NCI-H1694 (cell line): ENCODE results near the gene BLNK.

Experiments used
- DNase-seq: peaks from one replicate; lab custom pipeline; 2025; lab: John Stamatoyannopoulos, UW

BLNK gene

DNA sequence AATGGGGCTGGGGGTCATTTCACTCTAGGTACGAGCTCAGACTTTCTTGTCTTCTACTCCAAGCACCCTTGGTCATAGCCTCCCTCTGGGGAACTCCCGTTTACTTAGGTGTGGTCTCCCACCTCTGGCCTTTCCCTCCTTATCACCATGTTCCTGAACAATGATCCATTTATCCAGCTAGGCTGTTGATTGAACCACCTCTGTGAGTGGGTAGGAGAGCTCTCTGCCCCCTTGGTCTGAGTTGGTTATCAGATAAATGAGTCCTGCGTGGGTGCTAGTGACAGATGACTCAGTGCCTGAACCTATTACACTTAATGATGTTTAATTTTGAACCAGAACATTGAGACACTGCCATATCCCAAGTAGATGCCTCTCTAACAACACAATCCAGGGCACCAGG is 9.4 kb downstream of the BLNK start:
- no peak for DNase-seq

DNA sequence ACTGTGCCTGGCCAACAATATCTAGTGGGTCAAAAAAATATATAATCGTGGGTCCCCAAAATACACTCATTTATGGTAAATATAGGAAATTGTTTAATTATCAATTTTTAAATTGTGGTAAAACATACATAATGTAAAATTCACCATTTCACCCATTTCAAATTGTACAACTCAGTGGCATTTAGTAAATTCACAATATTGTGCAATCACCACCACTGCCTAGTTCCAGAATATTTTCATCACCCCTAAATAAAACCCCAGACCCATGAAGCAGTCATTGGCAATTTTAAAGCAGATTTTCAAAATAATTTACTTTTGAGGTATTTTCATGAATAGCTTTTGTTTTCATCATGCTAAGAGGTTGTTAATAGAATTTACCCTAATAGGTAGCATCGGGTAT is 10.2 kb downstream of the BLNK start:
- no peak for DNase-seq

DNA sequence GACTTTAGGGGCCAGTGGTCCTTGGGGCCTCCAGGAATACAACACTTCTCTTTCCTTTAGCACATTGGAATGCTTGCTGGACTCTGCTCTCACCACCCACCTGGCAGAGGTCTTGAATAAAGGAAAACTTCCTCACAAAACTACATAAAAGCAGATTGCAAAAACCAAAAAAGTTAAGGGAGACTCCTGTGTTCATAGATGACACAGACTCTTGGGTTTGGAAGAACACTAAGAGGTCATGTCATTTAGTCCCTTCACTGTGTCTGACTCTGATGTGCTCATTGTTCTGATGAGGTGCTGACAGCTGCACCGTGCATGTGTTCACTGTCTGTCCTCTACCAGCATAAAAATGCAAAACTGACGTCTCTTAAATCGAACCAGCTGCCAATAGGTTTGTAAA is 11.4 kb downstream of the BLNK start:
- DNase-seq, result peak; percentile 62

DNA sequence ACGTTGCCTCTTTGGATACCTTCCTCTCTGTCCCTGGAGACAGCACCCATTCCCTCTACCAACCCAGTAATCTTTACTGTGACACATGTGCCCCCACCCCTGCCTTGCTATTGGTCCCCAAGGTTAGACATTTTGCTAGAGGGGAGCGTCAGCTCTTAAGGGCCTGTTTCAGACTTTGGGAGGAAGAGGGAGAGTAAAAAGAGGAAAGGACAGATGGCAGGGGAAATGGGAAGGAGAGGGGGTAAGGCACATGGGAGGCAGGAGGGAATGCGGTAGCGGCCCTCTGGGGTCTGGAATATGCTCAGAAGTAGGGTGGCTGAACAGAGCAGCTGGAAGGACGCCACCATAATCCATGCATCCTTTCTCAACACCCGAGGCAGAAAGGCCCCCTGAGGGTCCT is 12.2 kb downstream of the BLNK start:
- DNase-seq, result no peak

DNA sequence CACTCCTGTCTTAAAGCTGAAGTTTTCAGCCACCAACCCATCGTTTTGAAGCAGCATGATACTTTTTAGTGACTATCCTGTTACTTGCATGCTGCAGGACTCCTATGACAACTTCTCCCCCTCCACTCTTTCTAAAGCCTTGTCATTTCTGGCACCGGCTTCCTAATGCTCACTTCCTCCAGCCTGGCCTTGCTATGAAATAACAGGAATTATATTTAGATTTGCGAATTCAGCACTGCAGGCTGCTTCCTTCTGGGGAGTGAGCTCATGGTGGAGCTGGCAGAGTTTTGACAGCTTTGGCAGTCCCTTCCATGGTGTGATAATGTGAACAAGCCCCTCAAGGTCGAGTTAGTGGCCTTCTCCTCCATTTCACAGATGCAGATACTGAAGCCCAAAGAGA is 13.4 kb downstream of the BLNK start:
- DNase-seq, result no peak

DNA sequence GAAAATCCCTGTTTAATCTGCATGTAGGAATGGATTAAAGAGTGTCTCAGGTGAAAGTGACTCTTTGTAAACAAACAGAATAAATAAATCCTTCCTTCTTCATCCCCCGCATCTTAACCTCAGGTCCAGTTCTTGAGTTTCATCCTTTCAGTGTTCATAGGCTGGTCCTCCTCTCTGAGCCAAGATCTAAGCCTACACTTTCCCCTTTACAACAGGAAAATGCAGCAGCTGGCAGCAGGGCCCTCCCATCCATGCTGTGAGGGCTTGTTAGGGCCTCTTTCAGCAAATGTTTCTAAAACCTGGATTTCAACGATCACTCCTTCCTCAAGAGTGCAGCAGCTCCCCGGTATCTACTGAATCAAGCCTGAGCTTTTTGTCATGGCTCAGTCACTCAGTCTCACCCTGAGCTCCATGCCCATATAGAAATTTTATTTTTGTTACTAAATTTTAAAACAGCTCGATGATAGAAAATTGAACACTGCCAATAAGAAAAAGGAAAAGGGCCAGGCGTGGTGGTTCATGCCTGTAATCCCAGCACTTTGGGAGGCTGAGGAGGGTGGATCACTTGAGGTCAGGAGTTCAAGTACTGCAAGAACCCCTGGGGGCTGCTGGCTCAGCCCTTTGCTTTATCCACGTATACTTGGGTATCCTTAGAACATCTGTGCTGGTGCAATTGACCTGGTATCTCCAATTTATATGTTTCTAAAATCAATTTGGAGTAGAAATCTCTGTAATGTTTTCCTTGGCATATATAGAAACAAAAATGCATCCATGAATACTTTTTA is 15.6 kb downstream of the BLNK start:
- DNase-seq, result peak; percentile 70

DNA sequence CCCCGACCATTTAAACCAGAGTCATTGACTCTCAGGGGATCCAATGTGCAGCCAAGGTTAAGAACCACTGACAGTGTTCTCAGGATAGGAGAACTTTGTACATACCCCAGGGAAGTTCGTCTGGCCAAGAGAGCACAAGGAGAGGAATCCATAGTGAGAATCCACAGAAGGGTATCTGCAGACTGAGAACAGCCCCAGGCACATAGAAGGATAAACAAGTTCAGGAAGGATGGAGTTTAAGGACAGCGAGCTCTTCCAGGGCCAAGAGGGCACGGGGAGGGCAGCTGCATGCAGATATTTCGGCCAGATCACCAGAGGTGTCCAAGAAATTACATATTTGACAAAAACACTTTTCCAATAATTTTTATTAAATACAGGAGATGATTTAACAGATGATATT is 16.4 kb downstream of the BLNK start:
- DNase-seq, result no peak

DNA sequence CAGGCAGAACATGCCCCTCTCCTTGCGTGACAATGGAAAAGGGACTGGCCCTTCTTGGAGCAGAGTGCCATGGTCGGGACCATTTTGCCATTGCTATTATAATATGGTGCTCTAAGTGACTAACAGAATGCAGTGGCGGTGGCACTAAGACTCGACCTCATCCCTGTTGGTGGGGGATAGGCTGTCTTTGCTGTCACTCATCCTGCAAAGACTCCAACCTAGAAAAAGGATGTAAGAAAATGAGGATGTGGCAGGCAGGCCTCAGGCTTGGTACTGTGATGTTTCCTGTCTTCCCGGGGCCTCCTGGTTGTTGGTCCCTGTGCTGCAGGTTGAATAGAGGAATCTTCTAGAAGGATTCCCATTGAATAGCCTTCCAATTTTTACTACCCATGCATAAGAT is 18.6 kb downstream of the BLNK start:
- DNase-seq, result no peak

DNA sequence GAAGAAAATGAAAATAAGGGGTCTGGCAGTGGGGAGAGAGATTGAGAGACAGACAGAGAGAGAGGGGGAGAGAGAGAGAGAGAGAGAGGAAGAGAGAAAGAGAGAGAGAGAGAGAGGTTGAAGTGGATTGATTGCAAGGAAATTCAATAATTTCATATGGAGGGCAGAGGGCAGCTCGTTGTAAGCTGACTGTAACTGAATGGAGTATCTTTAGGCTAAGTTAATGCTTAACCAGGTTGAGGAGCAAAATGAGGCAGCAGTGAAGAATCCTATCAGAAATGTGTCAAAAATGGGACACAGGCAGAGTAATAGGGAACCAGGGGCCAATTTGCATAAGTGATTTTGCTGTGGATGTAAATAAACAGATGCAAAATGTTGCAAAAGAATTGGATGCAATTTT is 21.0 kb downstream of the BLNK start:
- no peak for DNase-seq

DNA sequence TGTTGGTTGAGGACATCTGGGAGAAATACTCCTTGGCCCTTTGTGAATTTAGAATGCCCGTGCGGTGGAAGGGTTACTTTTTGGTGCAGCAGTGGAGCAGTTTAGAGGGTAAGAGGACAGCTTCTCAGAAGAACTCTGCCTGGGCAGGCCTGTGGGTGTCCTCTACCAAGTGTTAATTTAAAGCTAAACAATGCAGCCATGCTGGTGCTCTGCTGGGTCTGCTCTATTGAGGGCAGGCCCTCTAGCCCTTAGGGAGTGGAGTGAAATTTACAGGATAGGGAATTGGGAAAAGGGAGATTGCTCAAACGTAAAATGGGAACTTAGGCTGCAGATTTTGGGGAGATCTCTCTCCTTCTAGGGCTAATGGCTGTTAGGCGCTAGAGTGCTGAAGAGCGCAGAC is 22.1 kb downstream of the BLNK start:
- DNase-seq, result no peak

DNA sequence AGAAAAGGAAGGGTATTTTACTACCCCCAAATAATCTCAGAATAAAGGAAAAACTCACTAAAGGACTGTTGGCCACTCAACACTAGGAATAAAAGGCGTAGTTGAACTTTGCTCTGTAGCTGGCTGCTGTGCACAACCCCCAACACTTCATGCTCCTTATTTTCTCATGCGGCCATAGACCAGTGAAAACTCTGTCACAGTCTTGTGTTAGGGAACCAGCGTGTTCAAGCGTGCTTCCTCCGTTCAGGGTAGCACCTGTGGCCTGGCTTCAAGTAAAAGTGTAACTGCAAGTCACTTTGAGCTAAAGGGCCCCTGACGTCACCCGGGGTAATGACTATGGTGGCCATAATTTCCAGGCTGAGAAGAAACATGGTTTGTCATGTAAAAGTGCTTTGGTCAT is 27.0 kb downstream of the BLNK start:
- DNase-seq, result no peak

DNA sequence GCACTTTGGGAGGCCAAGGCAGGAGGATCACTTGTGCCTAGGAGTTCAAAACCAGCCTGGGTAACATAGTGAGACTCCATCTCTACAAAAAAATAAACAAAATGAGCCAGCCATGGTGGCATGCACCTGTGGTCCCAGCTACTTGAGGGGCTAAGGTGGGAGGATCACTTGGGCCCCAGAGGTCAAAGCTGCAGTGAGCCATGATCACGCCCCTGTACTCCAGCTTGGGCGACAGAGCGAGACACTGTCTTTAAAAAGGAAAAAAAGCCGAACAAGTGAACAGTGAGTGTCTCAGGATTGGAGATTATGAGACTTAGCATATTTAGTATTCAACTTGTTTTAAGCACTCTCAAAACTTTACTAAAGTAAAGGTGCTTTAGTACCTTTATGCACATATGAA is 28.1 kb downstream of the BLNK start:
- DNase-seq, result no peak

DNA sequence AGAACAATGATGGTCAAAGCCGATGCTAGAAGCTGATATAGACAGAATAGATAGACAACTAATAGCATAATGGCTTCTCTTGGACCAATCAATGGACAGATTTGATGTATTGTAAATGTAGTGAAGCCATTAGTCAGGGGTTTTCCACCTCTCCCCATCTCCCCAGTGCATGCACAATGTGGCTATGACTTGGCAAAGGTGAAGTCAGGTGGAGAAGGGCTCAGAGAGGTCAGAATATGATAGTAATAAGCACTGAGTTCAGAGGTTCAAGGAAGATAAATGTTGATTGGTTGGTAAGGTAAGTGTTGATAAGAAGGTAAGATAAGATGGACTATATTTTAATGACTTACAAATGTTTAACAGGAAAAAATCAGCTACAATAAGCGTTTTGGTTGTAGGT is 28.5 kb downstream of the BLNK start:
- DNase-seq, result no peak

DNA sequence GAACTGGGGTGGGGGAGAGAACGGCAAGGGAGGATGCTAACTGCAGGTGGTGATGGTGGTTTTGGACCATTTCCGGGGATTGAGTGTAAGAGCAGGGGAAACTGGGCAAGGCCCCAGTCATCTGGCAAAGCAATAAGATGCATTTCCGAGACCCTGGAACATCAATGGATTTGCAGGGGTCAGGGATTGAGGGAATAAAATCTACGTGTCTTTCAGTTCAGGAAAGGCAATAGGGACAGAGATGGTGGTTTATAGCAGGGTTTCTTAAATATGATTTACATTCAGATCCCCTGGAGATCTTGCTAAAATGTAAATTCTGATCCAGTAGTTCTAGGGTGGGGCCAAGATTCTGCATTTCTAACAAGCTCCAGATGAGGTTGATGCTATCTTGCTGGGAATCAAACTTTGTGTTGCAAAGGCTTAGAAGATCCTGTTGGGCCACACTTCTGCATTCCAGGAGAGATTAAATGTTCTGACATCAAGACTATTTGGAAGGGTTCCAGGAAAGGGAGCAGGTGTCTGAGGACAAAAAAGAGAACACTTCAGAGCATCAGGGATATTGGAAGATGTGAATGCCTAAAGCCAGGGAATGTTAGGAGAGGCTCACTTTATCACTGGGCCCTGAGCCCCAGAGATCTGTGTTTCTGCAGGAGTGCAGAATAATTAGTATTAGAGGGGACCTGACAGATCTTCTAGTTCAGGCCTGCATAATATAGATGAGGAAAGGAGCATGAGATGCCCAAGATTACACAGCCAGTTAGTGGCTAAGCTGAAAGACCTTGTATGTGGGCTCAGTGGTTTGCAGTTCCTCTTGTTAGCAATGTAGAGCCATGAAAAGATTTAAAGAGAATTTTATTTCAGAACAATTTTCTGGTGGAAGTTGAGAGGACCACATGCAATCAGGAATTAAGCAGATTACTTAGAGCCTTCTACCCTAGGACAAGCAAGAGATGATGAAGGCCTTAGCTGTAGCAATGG is 32.4 kb downstream of the BLNK start:
- no peak for DNase-seq

DNA sequence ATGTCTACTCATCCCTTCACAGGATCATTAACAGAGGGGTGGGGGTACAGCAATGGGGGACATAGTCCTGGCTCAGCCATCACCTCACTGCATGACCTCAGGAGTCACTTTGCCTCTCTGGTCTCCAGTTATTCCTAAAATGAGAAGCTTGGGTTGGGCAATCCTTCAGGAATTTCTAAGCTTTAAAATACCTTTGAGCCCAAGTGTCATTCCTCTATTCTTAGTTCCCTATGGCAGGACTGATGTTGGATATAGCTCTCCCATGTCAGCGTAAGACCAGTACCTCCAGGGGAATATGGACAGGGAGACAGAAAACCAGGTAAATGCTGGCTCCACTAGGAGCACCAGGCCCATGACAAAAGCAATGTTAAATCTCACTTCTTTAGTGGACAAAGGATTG is 34.5 kb downstream of the BLNK start:
- DNase-seq, result no peak

DNA sequence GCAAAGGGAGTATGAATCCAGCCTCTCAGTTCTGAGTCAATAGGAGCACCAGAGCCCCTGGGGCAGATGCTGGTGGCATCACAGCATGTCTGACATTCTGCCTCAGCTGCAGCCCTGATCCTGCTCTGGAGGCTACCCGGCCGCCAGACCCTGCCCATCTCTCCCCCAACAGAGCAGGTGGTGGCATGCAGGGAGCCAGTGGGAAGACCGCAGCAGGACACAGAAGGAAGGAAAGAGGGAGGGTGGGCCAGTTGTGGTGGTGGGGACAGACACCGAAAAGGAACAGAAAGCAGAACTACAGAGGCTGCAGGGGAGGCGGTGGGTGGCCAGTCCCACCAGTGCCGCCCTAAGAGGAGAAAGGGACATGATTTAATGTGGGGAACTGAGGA is 35.3 kb downstream of the BLNK start:
- no peak for DNase-seq

DNA sequence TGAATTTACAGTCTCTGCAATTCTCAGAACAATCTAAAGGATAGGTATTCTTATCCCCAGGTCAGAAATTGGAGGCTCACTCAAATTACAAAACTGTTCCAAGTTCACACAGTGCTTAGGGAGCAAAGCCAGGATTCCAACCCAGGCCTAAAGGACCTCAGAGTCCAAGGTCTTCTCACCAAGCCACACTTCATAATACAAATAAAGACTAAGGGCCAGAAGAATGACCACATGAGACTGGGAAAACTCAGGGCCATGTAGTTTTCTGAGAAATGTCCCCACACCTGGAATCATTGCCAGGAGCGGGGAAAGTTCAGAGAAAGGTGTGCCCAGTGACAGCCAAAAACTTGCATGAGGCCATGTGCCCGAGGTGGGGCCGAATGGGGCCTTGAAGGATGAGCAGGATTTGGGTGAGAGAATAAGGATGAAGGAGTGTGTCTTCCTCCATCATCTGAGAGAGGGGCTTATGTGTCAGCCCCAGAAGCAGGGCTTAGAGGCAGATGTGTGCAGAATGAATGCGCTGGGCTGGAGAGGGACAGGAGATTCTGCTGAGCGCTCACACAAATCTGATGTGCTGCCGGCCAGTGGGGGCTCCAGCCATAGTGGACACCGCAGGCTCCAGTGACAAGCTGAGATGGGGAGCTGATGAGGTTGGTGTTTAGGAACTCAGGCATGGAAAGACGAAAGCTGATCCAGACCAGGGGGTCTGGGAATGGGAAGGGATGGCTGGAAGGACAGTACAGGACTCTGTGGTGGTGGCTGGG is 35.9 kb downstream of the BLNK start:
- DNase-seq, result no peak

DNA sequence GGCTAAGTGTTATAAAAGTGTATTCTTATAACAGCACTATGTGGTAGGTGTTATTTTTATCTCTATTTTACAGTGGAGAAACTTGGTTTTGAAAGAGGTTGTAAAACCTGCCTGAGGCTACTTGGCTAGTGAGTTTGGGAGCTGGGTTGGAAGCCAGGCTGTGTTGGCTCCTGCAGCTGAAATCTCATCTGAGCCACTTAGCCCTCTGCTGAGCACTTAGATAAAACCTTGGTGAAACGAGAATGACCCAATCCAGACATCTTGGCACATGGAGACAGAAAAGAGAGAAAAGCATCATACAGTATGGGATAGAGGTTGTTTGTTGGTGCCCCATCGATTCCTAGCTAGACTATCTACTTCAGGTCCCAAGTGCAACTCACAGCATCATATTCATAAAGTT is 37.4 kb downstream of the BLNK start:
- DNase-seq, result no peak

DNA sequence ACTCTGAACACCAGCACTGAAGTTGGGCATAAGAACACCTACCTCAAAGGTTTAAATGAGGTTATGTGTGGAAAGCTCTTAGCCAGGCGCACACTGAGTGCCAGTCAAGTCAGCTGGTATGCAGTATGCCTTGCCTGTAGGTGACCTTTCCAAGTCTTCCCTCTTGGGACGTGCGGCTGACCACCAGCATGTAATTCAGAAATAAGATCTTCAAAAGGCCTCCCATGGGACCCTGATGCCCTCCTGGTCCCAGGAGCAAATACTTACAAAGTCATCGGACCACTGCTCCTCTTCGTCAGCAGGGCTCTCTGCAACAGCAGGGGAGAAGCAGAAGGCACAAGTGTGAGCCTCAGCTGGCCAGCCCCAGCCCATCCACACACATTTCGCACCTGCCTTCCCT is 40.8 kb downstream of the BLNK start:
- DNase-seq, result no peak

DNA sequence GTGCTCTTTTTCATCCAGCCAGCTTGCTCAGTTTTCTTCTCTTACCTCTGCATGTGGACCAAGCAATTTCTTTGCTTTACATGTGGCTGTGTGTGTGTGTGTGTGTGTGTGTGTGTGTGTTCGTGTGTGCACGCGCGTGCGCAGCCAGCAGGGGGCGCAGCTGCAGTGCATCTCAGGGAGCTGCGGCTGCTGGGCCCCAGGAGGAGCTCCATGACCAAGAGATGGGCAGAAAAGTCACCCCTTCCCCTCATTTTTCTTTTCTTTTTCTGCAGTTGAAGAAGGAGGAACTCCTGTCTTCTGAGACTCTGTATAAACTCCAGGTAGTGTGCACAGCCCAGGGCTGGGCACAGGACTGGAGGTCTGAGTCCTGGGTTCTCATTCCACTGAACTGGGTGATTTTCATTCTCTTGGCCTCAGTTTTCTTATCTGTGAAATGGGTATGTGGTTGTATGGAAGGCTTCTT is 41.8 kb downstream of the BLNK start:
- peak; percentile 65 for DNase-seq

DNA sequence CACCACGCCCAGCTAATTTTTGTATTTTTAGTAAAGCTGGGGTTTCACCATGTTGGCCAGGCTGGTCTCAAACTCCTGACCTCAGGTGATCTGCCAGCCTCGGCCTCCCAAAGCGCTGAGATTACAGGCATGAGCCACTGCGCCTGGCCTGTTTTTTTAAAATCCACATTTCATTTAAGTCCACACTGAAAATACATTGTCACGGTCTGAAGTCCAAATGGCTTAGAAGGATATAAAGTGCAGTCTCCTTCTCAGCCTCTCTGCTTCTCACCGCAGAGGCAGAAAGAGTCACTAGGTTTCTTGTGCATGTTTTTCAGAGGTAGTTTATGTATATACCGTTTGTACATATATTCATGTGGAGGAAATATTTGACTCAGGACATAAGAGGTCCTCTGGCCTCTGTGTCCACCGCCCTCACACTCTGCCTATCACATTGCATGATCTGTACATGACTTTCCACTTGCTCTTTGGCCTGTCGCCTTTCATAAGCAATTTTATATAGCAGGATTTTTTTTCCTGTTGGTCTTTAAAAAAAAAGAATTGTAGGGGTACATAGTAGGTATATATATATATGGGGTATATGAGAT is 42.9 kb downstream of the BLNK start:
- DNase-seq, result no peak

DNA sequence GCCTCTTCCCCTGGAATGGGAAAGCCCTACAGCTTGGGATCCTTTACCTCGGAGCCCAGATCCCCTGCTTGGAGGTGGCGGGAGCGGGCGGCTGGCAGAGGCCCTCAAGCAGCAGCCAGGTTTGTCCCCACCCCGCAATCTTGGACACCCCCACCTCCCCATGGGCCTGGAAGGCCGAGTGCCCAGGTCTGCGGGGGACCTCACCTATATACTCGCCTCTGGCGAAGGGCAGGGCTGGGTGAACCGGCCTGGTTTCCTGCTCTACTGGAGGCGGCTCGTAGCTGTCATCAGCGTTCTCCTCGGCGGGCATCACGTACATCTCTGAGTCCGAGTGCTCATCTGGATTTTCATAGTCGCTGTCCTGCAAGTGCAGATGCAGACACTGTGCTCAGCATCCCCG is 44.2 kb downstream of the BLNK start:
- no peak for DNase-seq
